Breast epithelium (tissue), 3 donors: Measurements from ENCODE around the gene HNRNPA0.

ENCODE experiments used
- CTCF ChIP-seq, 3 donors: fragments of 450-650 bp; IDR thresholded peaks; one replicate each; pipeline ENCODE4 v1.5.1; 2016 to 2017; ENCODE audit warnings: antibody characterized with exemption in 3 of 3, mild to moderate bottlenecking in 3 of 3, moderate library complexity in 3 of 3
- POLR2AphosphoS5 ChIP-seq, 3 donors: sonication (generic); formaldehyde crosslinking; IDR thresholded peaks; one replicate each; pipeline ENCODE4 v1.6.1; 2017; ENCODE audit warnings: antibody characterized with exemption in 3 of 3

GRCh38 chr5:137731176-137731575 lies 23.0 kb downstream of the HNRNPA0 start:
- TF ChIP-seq POLR2AphosphoS5 (IDR thresholded peaks at IDR 0.05) (no peak), CTCF (IDR thresholded peaks at IDR 0.05) (no peak)
